HEK293T (cell line): ENCODE data around the gene RNU6-9.
"Not testable (repeated sequence)": the region's sequence is repeated elsewhere in the genome, so short reads cannot be mapped to it uniquely, and the experiment has no call there.

Source experiments
- CTCF ChIA-PET: fragments of 350-600 bp; formaldehyde crosslinking; extraction: SDS; loops from one replicate; lab custom pipeline; 2021; ENCODE audit warnings: antibody characterized with exemption, inconsistent platforms; lab: Yijun Ruan, JAX
- POLR2A ChIA-PET: fragments of 350-600 bp; formaldehyde crosslinking; extraction: SDS; loops from one replicate; lab custom pipeline; 2020; ENCODE audit warnings: antibody characterized with exemption, inconsistent platforms; lab: Yijun Ruan, JAX
- DNase-seq: peaks from one replicate; pipeline ENCODE4 v3.0.0; 2012; ENCODE audit warnings: mixed read lengths; ENCODE audit errors: extremely low spot score
- ARNT ChIP-seq: fragments of 450-650 bp; IDR thresholded peaks from 2 replicates; pipeline ENCODE4 v1.6.1; 2017; ENCODE audit warnings: mild to moderate bottlenecking
- BHLHE40 ChIP-seq: fragments of 450-650 bp; IDR thresholded peaks from 2 replicates; pipeline ENCODE4 v1.6.1; 2016; ENCODE audit warnings: mild to moderate bottlenecking, moderate library complexity, borderline replicate concordance
- CTBP1 ChIP-seq: fragments of 450-650 bp; IDR thresholded peaks from 2 replicates; pipeline ENCODE4 v1.6.1; 2016; ENCODE audit warnings: borderline replicate concordance
- ELF4 ChIP-seq: fragments of 450-650 bp; IDR thresholded peaks from 2 replicates; pipeline ENCODE4 v1.6.1; 2017; ENCODE audit warnings: antibody characterized with exemption
- FOXA1 ChIP-seq: fragments of 450-650 bp; IDR thresholded peaks from 2 replicates; pipeline ENCODE4 v1.6.1; 2016; ENCODE audit warnings: mild to moderate bottlenecking
- FOXK2 ChIP-seq: fragments of 450-650 bp; IDR thresholded peaks from 2 replicates; pipeline ENCODE4 v1.6.1; 2016; ENCODE audit warnings: mild to moderate bottlenecking
- FOXM1 ChIP-seq: fragments of 450-650 bp; IDR thresholded peaks from 2 replicates; pipeline ENCODE4 v1.6.1; 2017; ENCODE audit warnings: mild to moderate bottlenecking, borderline replicate concordance
- HDGF ChIP-seq: fragments of 450-650 bp; IDR thresholded peaks from 2 replicates; pipeline ENCODE4 v1.6.1; 2017; ENCODE audit warnings: antibody characterized with exemption, borderline replicate concordance
- L3MBTL2 ChIP-seq: fragments of 450-650 bp; conservative IDR thresholded peaks from 2 replicates; pipeline ENCODE4 v1.6.1; 2016; ENCODE audit warnings: mild to moderate bottlenecking
- LEF1 ChIP-seq: fragments of 450-650 bp; IDR thresholded peaks from 2 replicates; pipeline ENCODE4 v1.6.1; 2017; ENCODE audit warnings: mild to moderate bottlenecking, borderline replicate concordance
- NFRKB ChIP-seq: fragments of 450-650 bp; IDR thresholded peaks from 2 replicates; pipeline ENCODE4 v1.6.1; 2016; ENCODE audit warnings: mild to moderate bottlenecking, moderate library complexity
- SP1 ChIP-seq: fragments of 450-650 bp; IDR thresholded peaks from 2 replicates; pipeline ENCODE4 v1.6.1; 2017
- SUZ12 ChIP-seq: fragments of 450-650 bp; IDR thresholded peaks from 2 replicates; pipeline ENCODE4 v1.6.1; 2016; ENCODE audit warnings: mild to moderate bottlenecking
- TARDBP ChIP-seq: fragments of 450-650 bp; IDR thresholded peaks from 2 replicates; pipeline ENCODE4 v1.6.1; 2016
- ZNF384 ChIP-seq: fragments of 450-650 bp; IDR thresholded peaks from 2 replicates; pipeline ENCODE4 v1.6.1; 2016
- TF ChIP-seq, protein P1 (sequence below): fragments of 450-650 bp; IDR thresholded peaks from 2 replicates; pipeline ENCODE4 v1.6.1; 2016

The RNU6-9 gene

DNA sequence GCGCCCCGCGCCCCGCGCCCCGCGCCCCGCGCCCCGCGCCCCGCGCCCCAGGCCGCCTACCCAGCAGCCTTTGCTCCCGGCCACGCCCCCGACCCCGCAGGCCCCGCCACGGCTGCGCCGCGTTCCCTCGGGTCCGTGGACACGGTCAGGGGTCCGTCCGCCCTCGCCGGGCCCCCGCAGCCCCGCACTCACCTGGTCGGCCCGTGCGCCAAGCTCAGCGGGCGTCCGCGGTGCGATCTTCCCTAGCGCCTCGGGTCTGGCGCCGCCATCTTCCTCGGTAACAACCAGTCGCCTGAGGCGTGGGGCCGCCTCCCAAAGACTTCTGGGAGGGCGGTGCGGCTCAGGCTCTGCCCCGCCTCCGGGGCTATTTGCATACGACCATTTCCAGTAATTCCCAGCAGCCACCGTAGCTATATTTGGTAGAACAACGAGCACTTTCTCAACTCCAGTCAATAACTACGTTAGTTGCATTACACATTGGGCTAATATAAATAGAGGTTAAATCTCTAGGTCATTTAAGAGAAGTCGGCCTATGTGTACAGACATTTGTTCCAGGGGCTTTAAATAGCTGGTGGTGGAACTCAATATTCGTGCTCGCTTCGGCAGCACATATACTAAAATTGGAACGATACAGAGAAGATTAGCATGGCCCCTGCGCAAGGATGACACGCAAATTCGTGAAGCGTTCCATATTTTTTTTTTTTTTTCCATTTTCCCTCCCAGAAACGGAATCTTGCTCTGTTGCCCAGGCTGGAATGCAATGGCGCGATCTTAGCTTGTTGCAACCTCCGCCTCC lies at the start of gene RNU6-9, which contains the start of gene MED16:
TSS of gene RNU6-9 (plus strand) at position 591 of the 796 bp plus-strand sequence.
TSS of gene MED16 (minus strand) at position 294 of the 796 bp plus-strand sequence. CDS start 2,056 bp downstream, outside the sequence.
- ChIA-PET POLR2A (interaction anchor here (0.7 to 1.7 kb wide), 3 partner anchors 10 to 14 kb away, joined by 3 to 4 read pairs (median 4); no protein-coding TSS in a partner anchor), CTCF (interaction anchor here (0.6 to 1.3 kb wide), 3 partner anchors 9 to 123 kb away, joined by 3 to 4 read pairs (median 3); no protein-coding TSS in a partner anchor)
- TF ChIP-seq TARDBP (peak; percentile 33; the same call in 1 of the 2 replicates), LEF1 (no peak)
- peak; percentile 99 for DNase-seq

DNA sequence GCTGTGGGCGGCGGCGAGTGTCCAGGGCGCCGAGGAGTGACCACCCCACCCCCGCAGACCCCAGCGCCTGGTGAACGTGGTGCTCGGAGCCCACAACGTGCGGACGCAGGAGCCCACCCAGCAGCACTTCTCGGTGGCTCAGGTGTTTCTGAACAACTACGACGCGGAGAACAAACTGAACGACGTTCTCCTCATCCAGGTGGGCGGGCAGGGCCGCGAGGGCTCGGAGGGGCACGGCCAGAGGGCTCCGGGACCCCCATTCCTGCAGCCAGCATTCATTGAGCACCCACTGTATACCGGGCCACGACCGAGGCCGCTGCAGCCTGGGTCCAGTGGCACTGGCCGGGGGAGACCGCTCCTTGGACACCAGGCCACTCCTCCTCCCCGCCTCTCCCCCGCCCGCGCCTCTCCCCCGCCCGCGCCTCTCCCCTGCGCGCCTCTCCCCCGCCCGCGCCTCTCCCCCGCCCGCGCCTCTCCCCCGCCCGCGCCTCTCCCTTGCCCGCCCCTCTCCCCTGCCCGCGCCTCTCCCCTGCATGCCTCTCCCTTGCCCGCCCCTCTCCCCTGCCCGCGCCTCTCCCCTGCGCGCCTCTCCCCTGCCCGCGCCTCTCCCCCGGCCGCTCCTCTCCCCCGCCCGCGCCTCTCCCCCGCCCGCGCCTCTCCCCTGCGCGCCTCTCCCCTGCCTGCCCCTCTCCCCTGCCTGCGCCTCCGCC lies 49.3 kb upstream of the RNU6-9 start:
- no peak for DNase-seq
- ChIA-PET CTCF (no interaction called here), POLR2A (no interaction called here)
- TF ChIP-seq LEF1 (no peak), NFRKB (no peak), FOXA1 (no peak), FOXM1 (no peak), TARDBP (no peak), BHLHE40 (no peak), L3MBTL2 (no peak), SP1 (no peak), CTBP1 (no peak), SUZ12 (no peak), HDGF (no peak), ARNT (no peak), FOXK2 (no peak), ELF4 (no peak), ZNF384 (no peak)
- TF ChIP-seq, protein P1, sequence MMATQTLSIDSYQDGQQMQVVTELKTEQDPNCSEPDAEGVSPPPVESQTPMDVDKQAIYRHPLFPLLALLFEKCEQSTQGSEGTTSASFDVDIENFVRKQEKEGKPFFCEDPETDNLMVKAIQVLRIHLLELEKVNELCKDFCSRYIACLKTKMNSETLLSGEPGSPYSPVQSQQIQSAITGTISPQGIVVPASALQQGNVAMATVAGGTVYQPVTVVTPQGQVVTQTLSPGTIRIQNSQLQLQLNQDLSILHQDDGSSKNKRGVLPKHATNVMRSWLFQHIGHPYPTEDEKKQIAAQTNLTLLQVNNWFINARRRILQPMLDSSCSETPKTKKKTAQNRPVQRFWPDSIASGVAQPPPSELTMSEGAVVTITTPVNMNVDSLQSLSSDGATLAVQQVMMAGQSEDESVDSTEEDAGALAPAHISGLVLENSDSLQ = no peak

DNA sequence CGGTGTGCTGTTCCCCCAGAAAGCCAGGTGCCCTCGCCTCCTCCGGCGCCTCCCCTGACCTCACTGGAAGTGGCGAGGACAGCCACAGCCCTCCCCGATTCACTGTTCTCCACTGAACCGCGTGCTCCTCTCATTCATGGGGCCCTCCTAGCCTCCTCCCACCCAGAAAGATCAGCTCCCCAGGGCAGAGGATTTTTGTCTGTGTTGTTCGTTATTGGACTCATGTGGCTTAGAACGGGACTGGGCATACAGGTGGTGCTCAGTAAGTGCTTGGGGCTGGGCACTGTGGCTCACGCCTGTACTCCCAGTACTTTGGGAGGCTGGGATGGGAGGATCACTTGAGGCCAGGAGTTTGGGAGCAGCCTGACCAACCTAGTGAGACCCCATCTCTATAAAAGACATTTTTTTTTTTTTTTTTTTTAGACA lies 48.7 kb upstream of the RNU6-9 start:
- ChIA-PET CTCF (no interaction called here), POLR2A (no interaction called here)
- DNase-seq = no peak
- no peak for TF ChIP-seq L3MBTL2
- no peak for TF ChIP-seq TARDBP
- TF ChIP-seq ZNF384 = peak; percentile 59

DNA sequence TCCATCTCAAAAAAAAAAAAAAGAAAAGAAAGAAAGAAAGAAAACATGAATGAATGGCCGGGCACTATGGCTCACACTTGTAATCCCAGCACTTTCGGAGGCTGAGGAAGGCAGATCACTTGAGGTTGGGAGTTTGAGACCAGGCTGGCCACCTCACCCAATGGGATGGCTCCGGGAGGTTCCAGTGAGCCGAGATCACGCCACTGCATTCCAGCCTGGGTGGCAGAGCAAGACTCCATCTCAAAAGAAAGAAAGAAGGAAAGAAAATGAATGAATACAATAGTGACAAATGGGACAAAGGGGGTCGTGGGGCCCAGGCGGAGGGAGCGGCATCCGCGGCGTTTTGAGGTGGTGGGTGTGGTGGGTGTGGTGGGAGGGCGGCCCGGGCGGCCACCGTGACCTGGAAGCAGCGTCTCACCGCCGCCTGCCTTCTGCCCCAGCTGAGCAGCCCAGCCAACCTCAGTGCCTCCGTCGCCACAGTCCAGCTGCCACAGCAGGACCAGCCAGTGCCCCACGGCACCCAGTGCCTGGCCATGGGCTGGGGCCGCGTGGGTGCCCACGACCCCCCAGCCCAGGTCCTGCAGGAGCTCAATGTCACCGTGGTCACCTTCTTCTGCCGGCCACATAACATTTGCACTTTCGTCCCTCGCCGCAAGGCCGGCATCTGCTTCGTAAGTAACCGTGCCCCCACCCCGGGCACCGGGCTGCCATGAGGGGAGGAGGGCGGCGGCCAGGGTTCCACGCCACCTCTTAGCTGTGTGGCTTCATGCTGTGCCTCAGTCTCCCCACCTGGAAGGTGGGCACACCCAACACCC lies 47.4 kb upstream of the RNU6-9 start:
- ChIA-PET CTCF (no interaction called here), POLR2A (no interaction called here)
- no peak for DNase-seq
- TF ChIP-seq NFRKB = no peak
- TF ChIP-seq, protein P1 = no peak
- TF ChIP-seq SP1 = no peak
- no peak for TF ChIP-seq FOXM1
- TF ChIP-seq HDGF = no peak
- TF ChIP-seq BHLHE40 = no peak
- TF ChIP-seq ELF4 = no peak
- no peak for TF ChIP-seq SUZ12
- TF ChIP-seq TARDBP = no peak
- TF ChIP-seq CTBP1 = no peak
- TF ChIP-seq FOXK2 = no peak
- no peak for TF ChIP-seq ARNT
- TF ChIP-seq ZNF384 = no peak
- no peak for TF ChIP-seq L3MBTL2
- no peak for TF ChIP-seq LEF1

DNA sequence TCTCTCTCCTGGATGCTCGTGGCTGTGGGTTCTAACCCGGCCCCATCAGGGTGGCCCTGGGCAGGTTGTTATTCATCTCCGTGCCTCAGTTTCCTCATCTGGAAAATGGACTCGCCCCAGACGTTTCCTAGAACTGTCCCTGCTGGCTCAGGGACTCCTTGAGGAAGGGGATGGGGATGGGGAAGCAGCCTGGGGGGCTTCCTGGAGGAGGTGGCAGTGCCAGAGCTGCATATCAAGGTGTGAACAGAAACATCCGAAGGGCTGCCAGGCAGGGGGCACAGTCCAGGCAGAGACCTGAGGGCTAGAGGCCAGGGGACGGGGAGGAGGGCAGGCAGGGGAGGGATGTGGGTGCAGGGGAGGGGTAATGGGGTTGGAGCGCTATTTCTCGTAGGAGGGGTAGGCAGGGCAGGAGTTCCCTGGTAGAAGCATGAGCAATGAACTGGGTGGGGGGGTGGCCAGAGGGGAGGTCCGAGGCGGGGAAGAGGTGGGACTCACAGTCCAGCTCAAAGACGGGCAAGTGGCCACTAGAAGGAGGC lies 44.8 kb upstream of the RNU6-9 start:
- CTCF ChIA-PET = interaction anchor here (0.6 to 1.2 kb wide), 2 partner anchors 9 to 79 kb away, joined by 4 to 5 read pairs; no protein-coding TSS in a partner anchor
- no peak for TF ChIP-seq BHLHE40
- TF ChIP-seq LEF1 = no peak
- no peak for TF ChIP-seq TARDBP
- no peak for TF ChIP-seq FOXM1
- no peak for TF ChIP-seq ZNF384
- TF ChIP-seq ARNT = no peak
- TF ChIP-seq HDGF = no peak
- TF ChIP-seq NFRKB = no peak
- TF ChIP-seq, protein P1 = no peak
- TF ChIP-seq FOXK2 = no peak
- TF ChIP-seq SUZ12 = no peak
- TF ChIP-seq ELF4 = no peak
- no peak for TF ChIP-seq SP1
- TF ChIP-seq FOXA1 = no peak
- DNase-seq = no peak
- POLR2A ChIA-PET = no interaction called here

DNA sequence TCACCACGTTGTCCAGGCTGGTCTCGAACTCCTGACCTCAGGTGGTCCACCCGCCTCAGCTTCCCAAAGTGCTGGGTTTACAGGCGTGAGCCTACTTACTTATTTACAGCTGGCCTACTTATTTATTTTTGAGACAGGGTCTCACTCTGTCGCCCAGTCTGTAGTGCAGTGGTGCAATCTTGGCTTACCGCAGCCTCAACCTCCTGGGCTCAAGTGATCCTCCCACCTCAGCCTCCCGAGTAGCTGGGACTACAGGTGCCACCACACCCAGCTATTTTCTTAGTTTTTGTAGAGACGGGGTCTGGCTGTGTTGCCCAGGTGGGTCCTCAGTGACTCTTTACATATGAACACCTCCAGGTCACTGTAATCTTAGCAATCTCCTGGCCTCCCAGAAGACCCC lies 44.1 kb upstream of the RNU6-9 start:
- CTCF ChIA-PET = interaction anchor here (1.2 kb wide), 1 partner anchor 9 kb away, joined by 5 read pairs; no protein-coding TSS in a partner anchor
- POLR2A ChIA-PET = interaction anchor here (0.9 kb wide), 1 partner anchor 52 kb away, joined by 3 read pairs; the partner anchor contains the start of gene PTBP1
- DNase-seq = not testable (repeated sequence)
